GM10248 (cell line): ENCODE data around the gene EXPH5.

Experiments
- CTCF ChIA-PET: fragments of 300-600 bp; sonication (Branson Sonifier 250); formaldehyde crosslinking; extraction: SDS; loops from one replicate; lab custom pipeline; 2021; ENCODE audit warnings: antibody characterized with exemption; lab: Yijun Ruan, JAX
- POLR2A ChIA-PET: fragments of 350-650 bp; sonication (Branson Sonifier 250); formaldehyde crosslinking; extraction: SDS; loops from one replicate; lab custom pipeline; 2020; ENCODE audit warnings: antibody characterized with exemption; lab: Yijun Ruan, JAX
- DNase-seq: peaks from one replicate; pipeline ENCODE4 v3.0.0; 2012; ENCODE audit errors: extremely low spot score
- TF ChIP-seq, protein P1 (sequence below): IDR thresholded peaks from 2 replicates; pipeline ENCODE4 v1.5.1; 2012; ENCODE audit warnings: mild to moderate bottlenecking, low read depth; ENCODE audit errors: extremely low read depth, missing control alignments, control extremely low read depth

The EXPH5 gene

DNA sequence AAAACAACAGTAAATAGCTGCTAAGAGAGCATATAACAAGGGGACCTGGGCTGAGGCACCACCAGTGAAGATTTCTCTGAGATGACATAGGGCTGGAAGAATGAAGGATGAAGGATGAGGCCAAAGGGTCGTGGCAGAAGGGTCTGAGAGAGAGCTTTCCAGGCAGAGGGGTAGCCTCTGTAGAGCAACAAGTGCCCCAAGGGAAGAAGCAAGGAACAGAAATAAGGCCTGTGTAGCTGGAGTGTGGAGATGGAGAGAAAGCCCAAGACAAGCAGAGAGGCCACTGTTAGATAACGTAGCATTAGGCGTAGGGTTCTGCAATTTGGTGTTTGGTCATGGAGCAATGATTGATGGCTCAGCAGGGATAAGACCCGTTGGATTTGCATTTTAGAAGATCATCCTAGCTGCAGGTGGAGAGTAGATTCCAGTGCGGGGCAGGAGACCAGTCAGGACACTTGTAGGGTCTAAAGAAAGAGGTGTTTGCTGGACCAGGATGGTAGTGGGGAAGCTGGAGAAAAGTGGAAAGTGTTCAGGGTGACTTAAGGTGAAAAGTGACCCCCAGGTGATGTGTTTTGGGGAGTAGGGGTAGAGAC lies 47.6 kb downstream of the EXPH5 start:
- DNase-seq: no peak
- ChIA-PET CTCF (interaction anchor here (2.3 kb wide), 2 partner anchors 13 to 23 kb away, joined by 6 to 8 read pairs; no protein-coding TSS in a partner anchor), POLR2A (no interaction called here)
- TF ChIP-seq, protein P1, sequence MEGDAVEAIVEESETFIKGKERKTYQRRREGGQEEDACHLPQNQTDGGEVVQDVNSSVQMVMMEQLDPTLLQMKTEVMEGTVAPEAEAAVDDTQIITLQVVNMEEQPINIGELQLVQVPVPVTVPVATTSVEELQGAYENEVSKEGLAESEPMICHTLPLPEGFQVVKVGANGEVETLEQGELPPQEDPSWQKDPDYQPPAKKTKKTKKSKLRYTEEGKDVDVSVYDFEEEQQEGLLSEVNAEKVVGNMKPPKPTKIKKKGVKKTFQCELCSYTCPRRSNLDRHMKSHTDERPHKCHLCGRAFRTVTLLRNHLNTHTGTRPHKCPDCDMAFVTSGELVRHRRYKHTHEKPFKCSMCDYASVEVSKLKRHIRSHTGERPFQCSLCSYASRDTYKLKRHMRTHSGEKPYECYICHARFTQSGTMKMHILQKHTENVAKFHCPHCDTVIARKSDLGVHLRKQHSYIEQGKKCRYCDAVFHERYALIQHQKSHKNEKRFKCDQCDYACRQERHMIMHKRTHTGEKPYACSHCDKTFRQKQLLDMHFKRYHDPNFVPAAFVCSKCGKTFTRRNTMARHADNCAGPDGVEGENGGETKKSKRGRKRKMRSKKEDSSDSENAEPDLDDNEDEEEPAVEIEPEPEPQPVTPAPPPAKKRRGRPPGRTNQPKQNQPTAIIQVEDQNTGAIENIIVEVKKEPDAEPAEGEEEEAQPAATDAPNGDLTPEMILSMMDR: no peak

GRCh38 chr11:108543316-108543964 lies 50.1 kb downstream of the EXPH5 start:
- POLR2A ChIA-PET: no interaction called here
- CTCF ChIA-PET: interaction anchor here (1.8 to 2.3 kb wide), 2 partner anchors 13 to 25 kb away, joined by 5 to 8 read pairs; no protein-coding TSS in a partner anchor
- no peak for DNase-seq
- TF ChIP-seq, protein P1: no peak

DNA sequence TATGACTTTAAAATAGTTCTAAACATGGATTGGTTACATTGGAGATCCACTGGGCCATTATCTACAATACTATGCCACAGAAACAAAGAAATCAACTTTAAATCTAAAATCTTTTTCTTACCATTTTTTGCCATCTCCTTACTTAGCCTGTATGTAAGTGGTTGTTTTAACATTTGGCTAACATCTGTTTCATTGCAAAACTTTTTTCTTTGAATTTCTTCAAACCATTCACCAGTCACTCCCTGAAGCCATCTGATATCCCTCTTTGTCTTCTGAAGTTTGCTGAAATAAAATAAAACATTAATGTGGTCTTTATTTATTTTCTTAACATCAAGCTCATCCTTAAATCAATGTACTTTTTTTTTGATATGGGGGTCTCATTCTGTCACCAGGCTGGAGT lies 52.0 kb downstream of the EXPH5 start:
- TF ChIP-seq, protein P1: no peak
- DNase-seq: no peak
- ChIA-PET CTCF (interaction anchor here (1.2 kb wide), 1 partner anchor 21 kb away, joined by 3 read pairs; no protein-coding TSS in a partner anchor), POLR2A (no interaction called here)

DNA sequence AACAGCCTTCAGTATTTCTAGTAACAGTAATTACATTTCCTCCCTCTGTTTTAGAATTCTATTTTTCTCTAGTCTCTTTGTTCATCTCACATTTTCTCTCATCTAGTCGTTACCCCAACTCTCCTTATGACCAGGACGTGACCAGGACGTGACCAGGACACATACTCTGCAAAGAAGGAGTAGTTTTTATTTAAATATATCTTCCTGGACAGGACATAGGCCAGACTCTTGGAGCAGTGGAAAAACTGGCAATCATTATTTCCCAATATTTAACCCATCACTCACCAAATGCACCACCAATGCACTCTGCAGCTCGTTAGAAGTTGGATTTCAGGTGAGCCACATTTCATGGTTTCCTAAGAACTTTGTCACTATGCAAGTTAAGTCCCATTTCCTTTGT lies 55.1 kb downstream of the EXPH5 start:
- CTCF ChIA-PET: interaction anchor here (1.2 to 2.3 kb wide), 3 partner anchors 9 to 51 kb away, joined by 3 to 5 read pairs (median 5); no protein-coding TSS in a partner anchor
- TF ChIP-seq, protein P1: no peak
- DNase-seq: no peak
- POLR2A ChIA-PET: no interaction called here

DNA sequence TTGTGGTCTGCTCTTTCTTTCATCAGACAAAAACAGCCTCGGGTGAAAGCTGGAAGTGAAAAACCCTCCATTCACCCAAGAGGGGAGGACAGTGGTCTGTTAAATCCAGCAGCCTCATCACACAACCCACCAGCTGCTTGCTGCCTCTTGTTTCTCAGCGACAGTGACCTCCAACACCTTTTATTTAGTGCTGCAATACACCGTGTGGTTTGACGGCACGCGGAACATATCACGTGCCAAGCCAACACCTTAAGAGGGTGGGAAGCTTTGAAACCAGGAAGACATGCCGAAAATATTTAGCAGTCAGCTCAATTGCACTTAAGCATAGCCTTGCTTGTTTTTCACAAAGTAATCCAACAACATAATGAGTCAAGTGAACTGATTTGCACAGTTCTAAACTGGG lies 55.5 kb downstream of the EXPH5 start:
- DNase-seq: no peak
- ChIA-PET CTCF (interaction anchor here (0.7 to 2.3 kb wide), 4 partner anchors 8 to 56 kb away, joined by 3 to 5 read pairs (median 4); no protein-coding TSS in a partner anchor), POLR2A (no interaction called here)
- TF ChIP-seq, protein P1: no peak

- ChIA-PET POLR2A (no interaction called here), CTCF (interaction anchor here (1.0 to 1.2 kb wide), 2 partner anchors 13 to 112 kb away, joined by 3 read pairs; no protein-coding TSS in a partner anchor)
- TF ChIP-seq, protein P1: no peak
- DNase-seq: no peak
These were observed 56.8 kb downstream of the EXPH5 start for GRCh38 chr11:108536783-108537182.
